ACC112 (cell line): ENCODE results near the gene LMO3.

Source experiments
- H2AFZ ChIP-seq: fragments of 200-600 bp; sonication (generic); one replicate; pipeline ENCODE4 v1.6.0; 2017; ENCODE audit warnings: antibody characterized with exemption, low read length; ENCODE audit not compliant: unreplicated experiment
- H3K27ac ChIP-seq: fragments of 200-600 bp; sonication (generic); 2 replicates; pipeline ENCODE4 v1.5.1; 2014; ENCODE audit warnings: low read depth, mild to moderate bottlenecking, antibody characterized with exemption, low read length, moderate library complexity
- H3K27me3 ChIP-seq: fragments of 200-600 bp; sonication (generic); 2 replicates; pipeline ENCODE4 v1.6.1; 2014; ENCODE audit warnings: mild to moderate bottlenecking, antibody characterized with exemption, low read length, moderate library complexity, mixed read lengths; ENCODE audit not compliant: insufficient read depth
- H3K36me3 ChIP-seq: fragments of 200-600 bp; sonication (generic); 2 replicates; pipeline ENCODE4 v1.6.1; 2016; ENCODE audit warnings: mild to moderate bottlenecking, antibody characterized with exemption, low read length, moderate library complexity, mixed read lengths; ENCODE audit not compliant: insufficient read depth
- H3K4me1 ChIP-seq: fragments of 200-600 bp; sonication (generic); one replicate; pipeline ENCODE4 v1.6.1; 2016; ENCODE audit warnings: low read length, mixed read lengths; ENCODE audit not compliant: insufficient read depth, unreplicated experiment, control insufficient read depth
- H3K4me3 ChIP-seq: fragments of 200-600 bp; sonication (generic); 2 replicates; pipeline ENCODE4 v1.5.1; 2014; ENCODE audit warnings: mild to moderate bottlenecking, low read depth, low read length
- H3K79me2 ChIP-seq: fragments of 200-600 bp; sonication (generic); one replicate; pipeline ENCODE4 v1.6.0; 2016; ENCODE audit warnings: low read length; ENCODE audit not compliant: control insufficient read depth, unreplicated experiment, insufficient read depth

Gene LMO3

GRCh38 chr12:16606117-16606200 is at the start of gene LMO3:
Gene LMO3 (minus strand): TSS chr12:16606162. CDS start chr12:16600860, 5,302 bp downstream.
- Histone ChIP-seq H2AFZ (peak within 1 kb of the TSS; percentile 95), H3K4me1 (no peaks in the 10 kb centered on the region), H3K27me3 (peaks cover 15% of the 10 kb centered on the region), H3K79me2 (no peaks in the 10 kb centered on the region), H3K36me3 (no peaks in the 10 kb centered on the region), H3K4me3 (peak within 1 kb of the TSS; percentile 85), H3K27ac (no peak within 1 kb of the TSS)

GRCh38 chr12:16636435-16637055 is 30.6 kb upstream of the LMO3 start:
- Histone ChIP-seq H3K36me3 (no peaks in the 10 kb centered on the region), H3K27ac (no peak overlapping the region), H3K27me3 (no peaks in the 10 kb centered on the region), H3K4me1 (no peaks in the 10 kb centered on the region), H3K79me2 (no peaks in the 10 kb centered on the region), H2AFZ (no peak overlapping the region), H3K4me3 (no peak overlapping the region)

GRCh38 chr12:16634786-16635185 is 28.8 kb upstream of the LMO3 start:
- H2AFZ ChIP-seq, result no peak overlapping the region
- no peak overlapping the region for H3K4me3 ChIP-seq
- H3K79me2 ChIP-seq, result no peaks in the 10 kb centered on the region
- no peaks in the 10 kb centered on the region for H3K4me1 ChIP-seq
- H3K36me3 ChIP-seq, result no peaks in the 10 kb centered on the region
- no peak overlapping the region for H3K27ac ChIP-seq
- H3K27me3 ChIP-seq, result no peaks in the 10 kb centered on the region

- H3K27ac ChIP-seq, result no peak overlapping the region
- H3K4me1 ChIP-seq, result no peaks in the 10 kb centered on the region
- H3K27me3 ChIP-seq, result no peaks in the 10 kb centered on the region
- H2AFZ ChIP-seq, result no peak overlapping the region
- no peaks in the 10 kb centered on the region for H3K36me3 ChIP-seq
- H3K79me2 ChIP-seq, result no peaks in the 10 kb centered on the region
- no peak overlapping the region for H3K4me3 ChIP-seq
Measured at GRCh38 chr12:16626991-16627390, 21.0 kb upstream of the LMO3 start.

GRCh38 chr12:16622338-16622737 is 16.4 kb upstream of the LMO3 start:
- H3K36me3 ChIP-seq, result no peaks in the 10 kb centered on the region
- H3K4me3 ChIP-seq, result no peak overlapping the region
- no peak overlapping the region for H2AFZ ChIP-seq
- H3K27ac ChIP-seq, result no peak overlapping the region
- no peaks in the 10 kb centered on the region for H3K27me3 ChIP-seq
- no peaks in the 10 kb centered on the region for H3K79me2 ChIP-seq
- no peaks in the 10 kb centered on the region for H3K4me1 ChIP-seq

GRCh38 chr12:16619537-16619936 is 13.6 kb upstream of the LMO3 start:
- no peaks in the 10 kb centered on the region for H3K79me2 ChIP-seq
- no peak overlapping the region for H3K27ac ChIP-seq
- H3K27me3 ChIP-seq, result no peaks in the 10 kb centered on the region
- no peak overlapping the region for H2AFZ ChIP-seq
- H3K4me1 ChIP-seq, result no peaks in the 10 kb centered on the region
- no peak overlapping the region for H3K4me3 ChIP-seq
- no peaks in the 10 kb centered on the region for H3K36me3 ChIP-seq

GRCh38 chr12:16618256-16618655 is 12.3 kb upstream of the LMO3 start:
- Histone ChIP-seq H3K79me2 (no peaks in the 10 kb centered on the region), H3K27me3 (no peaks in the 10 kb centered on the region), H2AFZ (no peak overlapping the region), H3K4me3 (no peak overlapping the region), H3K27ac (no peak overlapping the region), H3K4me1 (peaks cover 1% of the 10 kb centered on the region), H3K36me3 (no peaks in the 10 kb centered on the region)

GRCh38 chr12:16613199-16613598 is 7.2 kb upstream of the LMO3 start:
- peaks cover 10% of the 10 kb centered on the region for H3K4me1 ChIP-seq

GRCh38 chr12:16612647-16613046 is 6.7 kb upstream of the LMO3 start:
- Histone ChIP-seq H3K27me3 (peaks cover 5% of the 10 kb centered on the region; the same call in 1 of the 2 replicates), H3K79me2 (no peaks in the 10 kb centered on the region), H3K36me3 (no peaks in the 10 kb centered on the region), H3K4me1 (peaks cover 10% of the 10 kb centered on the region), H3K4me3 (peak overlapping the region; percentile 27), H3K27ac (no peak overlapping the region), H2AFZ (peak overlapping the region; percentile 20)

More at GRCh38 chr12:16613199-16613598, 7.2 kb upstream of the LMO3 start:
- Histone ChIP-seq H3K79me2 (no peaks in the 10 kb centered on the region), H3K27me3 (peaks cover 5% of the 10 kb centered on the region; the same call in 1 of the 2 replicates), H3K36me3 (no peaks in the 10 kb centered on the region), H2AFZ (no peak overlapping the region), H3K27ac (no peak overlapping the region), H3K4me3 (no peak overlapping the region)

GRCh38 chr12:16611146-16611545 is 5.2 kb upstream of the LMO3 start:
- Histone ChIP-seq H3K4me1 (peaks cover 10% of the 10 kb centered on the region), H3K36me3 (no peaks in the 10 kb centered on the region), H2AFZ (peak overlapping the region; percentile 28), H3K4me3 (peak overlapping the region; percentile 52; the same call in 1 of the 2 replicates), H3K27ac (no peak overlapping the region), H3K79me2 (no peaks in the 10 kb centered on the region), H3K27me3 (peaks cover 5% of the 10 kb centered on the region; the same call in 1 of the 2 replicates)

GRCh38 chr12:16610743-16611142 is 4.8 kb upstream of the LMO3 start:
- no peak overlapping the region for H2AFZ ChIP-seq
- H3K27ac ChIP-seq, result no peak overlapping the region
- H3K27me3 ChIP-seq, result peaks cover 5% of the 10 kb centered on the region; the same call in 1 of the 2 replicates
- no peaks in the 10 kb centered on the region for H3K79me2 ChIP-seq
- no peak overlapping the region for H3K4me3 ChIP-seq
- H3K36me3 ChIP-seq, result no peaks in the 10 kb centered on the region
- H3K4me1 ChIP-seq, result peaks cover 10% of the 10 kb centered on the region
